Measurements from ENCODE around the gene POC5. TPM values are rescaled to one million over a fixed set of nuclear protein-coding genes. Genes with fewer than 3 reads are reported as not detected.

Gene POC5
- total RNA-seq, 1 donor: 10.9 TPM

- Histone ChIP-seq H3K4me1 (ENCODE audit: insufficient read depth, low read length) (peaks cover 7% of the 10 kb centered on the region), H3K9me3 (ENCODE audit: low read depth, low read length) (no peaks in the 10 kb centered on the region), H3K4me3 (ENCODE audit: insufficient read depth, low read length) (no peak overlapping the region), H3K79me2 (ENCODE audit: insufficient read depth, low read length) (no peaks in the 10 kb centered on the region), H4K20me1 (ENCODE audit: insufficient read depth, low read length) (no peaks in the 10 kb centered on the region), H3K36me3 (ENCODE audit: insufficient read depth, low read length) (no peaks in the 10 kb centered on the region), H3K27ac (ENCODE audit: low read depth, low read length) (no peak overlapping the region), H3K4me2 (ENCODE audit: insufficient read depth, low read length) (no peak overlapping the region), H2AFZ (ENCODE audit: low read length) (no peak overlapping the region), H3K27me3 (ENCODE audit: insufficient read depth, low read length) (no peaks in the 10 kb centered on the region)
- TF ChIP-seq, protein P1, sequence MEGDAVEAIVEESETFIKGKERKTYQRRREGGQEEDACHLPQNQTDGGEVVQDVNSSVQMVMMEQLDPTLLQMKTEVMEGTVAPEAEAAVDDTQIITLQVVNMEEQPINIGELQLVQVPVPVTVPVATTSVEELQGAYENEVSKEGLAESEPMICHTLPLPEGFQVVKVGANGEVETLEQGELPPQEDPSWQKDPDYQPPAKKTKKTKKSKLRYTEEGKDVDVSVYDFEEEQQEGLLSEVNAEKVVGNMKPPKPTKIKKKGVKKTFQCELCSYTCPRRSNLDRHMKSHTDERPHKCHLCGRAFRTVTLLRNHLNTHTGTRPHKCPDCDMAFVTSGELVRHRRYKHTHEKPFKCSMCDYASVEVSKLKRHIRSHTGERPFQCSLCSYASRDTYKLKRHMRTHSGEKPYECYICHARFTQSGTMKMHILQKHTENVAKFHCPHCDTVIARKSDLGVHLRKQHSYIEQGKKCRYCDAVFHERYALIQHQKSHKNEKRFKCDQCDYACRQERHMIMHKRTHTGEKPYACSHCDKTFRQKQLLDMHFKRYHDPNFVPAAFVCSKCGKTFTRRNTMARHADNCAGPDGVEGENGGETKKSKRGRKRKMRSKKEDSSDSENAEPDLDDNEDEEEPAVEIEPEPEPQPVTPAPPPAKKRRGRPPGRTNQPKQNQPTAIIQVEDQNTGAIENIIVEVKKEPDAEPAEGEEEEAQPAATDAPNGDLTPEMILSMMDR (IDR thresholded peaks at IDR 0.05; ENCODE audit: extremely low read depth, low read depth, low read length): no peak
- DNase-seq (ENCODE audit: insufficient read length, low spot score, missing footprints): no peak
Observed at GRCh38 chr5:75672616-75673015, 44.6 kb downstream of the POC5 start.

GRCh38 chr5:75671506-75671905, 45.7 kb downstream of the POC5 start:
- Histone ChIP-seq H3K36me3 (ENCODE audit: insufficient read depth, low read length) (no peaks in the 10 kb centered on the region), H3K27ac (ENCODE audit: low read depth, low read length) (no peak overlapping the region), H4K20me1 (ENCODE audit: insufficient read depth, low read length) (no peaks in the 10 kb centered on the region), H3K4me1 (ENCODE audit: insufficient read depth, low read length) (peaks cover 7% of the 10 kb centered on the region), H3K9me3 (ENCODE audit: low read depth, low read length) (no peaks in the 10 kb centered on the region), H2AFZ (ENCODE audit: low read length) (no peak overlapping the region), H3K4me3 (ENCODE audit: insufficient read depth, low read length) (no peak overlapping the region), H3K4me2 (ENCODE audit: insufficient read depth, low read length) (no peak overlapping the region), H3K79me2 (ENCODE audit: insufficient read depth, low read length) (no peaks in the 10 kb centered on the region), H3K27me3 (ENCODE audit: insufficient read depth, low read length) (no peaks in the 10 kb centered on the region)
- TF ChIP-seq, protein P1 (IDR thresholded peaks at IDR 0.05; ENCODE audit: extremely low read depth, low read depth, low read length): no peak
- no peak for DNase-seq (ENCODE audit: insufficient read length, low spot score, missing footprints)

DNA sequence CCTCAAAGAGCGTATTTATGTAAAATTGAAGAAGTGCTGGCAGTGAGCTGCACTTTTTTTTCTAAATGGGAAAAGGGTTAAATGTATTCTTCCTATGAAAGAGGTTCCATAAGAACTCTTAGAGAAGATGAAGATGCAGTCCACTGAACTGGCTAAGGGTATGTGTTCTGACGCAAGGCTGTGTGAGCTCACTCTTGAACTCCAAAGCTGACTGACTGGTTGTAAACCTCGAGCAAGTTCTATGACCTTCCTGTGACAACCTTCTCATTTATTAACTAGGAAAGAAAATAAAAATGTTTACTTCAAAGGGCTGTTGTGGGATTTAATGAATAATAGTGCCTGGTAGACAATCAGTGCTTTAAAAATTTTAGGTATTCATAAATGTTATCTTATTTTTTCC, 46.7 kb downstream of the POC5 start:
- Histone ChIP-seq H3K27me3 (ENCODE audit: insufficient read depth, low read length) (no peaks in the 10 kb centered on the region), H4K20me1 (ENCODE audit: insufficient read depth, low read length) (no peaks in the 10 kb centered on the region), H2AFZ (ENCODE audit: low read length) (no peak overlapping the region), H3K9me3 (ENCODE audit: low read depth, low read length) (no peaks in the 10 kb centered on the region), H3K36me3 (ENCODE audit: insufficient read depth, low read length) (no peaks in the 10 kb centered on the region), H3K4me2 (ENCODE audit: insufficient read depth, low read length) (no peak overlapping the region), H3K4me3 (ENCODE audit: insufficient read depth, low read length) (no peak overlapping the region), H3K27ac (ENCODE audit: low read depth, low read length) (no peak overlapping the region), H3K79me2 (ENCODE audit: insufficient read depth, low read length) (no peaks in the 10 kb centered on the region), H3K4me1 (ENCODE audit: insufficient read depth, low read length) (peaks cover 7% of the 10 kb centered on the region)
- no peak for DNase-seq (ENCODE audit: insufficient read length, low spot score, missing footprints)
- TF ChIP-seq, protein P1 (IDR thresholded peaks at IDR 0.05; ENCODE audit: extremely low read depth, low read depth, low read length): no peak

DNA sequence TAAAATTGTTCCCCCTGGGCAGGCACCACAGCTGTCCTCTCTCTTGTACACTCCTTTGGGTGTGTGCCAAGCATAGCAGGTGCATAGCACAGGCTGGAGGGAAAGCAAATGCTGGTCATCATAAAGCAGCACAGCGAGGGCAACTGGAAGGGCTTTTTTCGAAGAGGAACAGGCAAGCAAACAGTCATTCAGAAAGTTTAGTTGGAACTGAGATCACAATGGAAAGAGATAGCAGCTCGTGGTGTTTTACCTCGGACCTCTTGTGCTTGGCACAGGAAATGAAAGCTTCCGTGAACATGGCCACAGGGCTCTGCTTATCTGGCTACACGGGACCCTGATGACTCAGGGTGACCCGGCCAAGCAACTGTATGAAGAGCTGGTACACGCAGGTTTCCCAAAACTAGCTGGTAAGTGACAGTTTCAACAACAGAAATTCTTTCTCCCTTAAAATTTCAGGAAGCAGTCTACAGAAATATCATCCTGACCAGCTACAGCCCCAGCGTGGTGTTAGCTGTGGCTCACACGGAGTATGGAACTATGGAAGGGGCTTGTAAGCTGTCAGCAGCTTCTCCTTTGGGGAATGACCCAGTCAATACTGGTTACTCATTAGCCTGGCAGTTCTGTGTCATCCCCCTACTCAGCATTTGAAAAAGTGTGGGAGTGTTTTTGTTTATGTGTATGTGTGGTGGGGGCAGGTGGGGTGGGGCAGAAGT, 48.1 kb downstream of the POC5 start:
- TF ChIP-seq, protein P1 (IDR thresholded peaks at IDR 0.05; ENCODE audit: extremely low read depth, low read depth, low read length): no peak
- Histone ChIP-seq H3K27me3 (ENCODE audit: insufficient read depth, low read length) (no peaks in the 10 kb centered on the region), H3K4me1 (ENCODE audit: insufficient read depth, low read length) (peaks cover 7% of the 10 kb centered on the region), H3K4me3 (ENCODE audit: insufficient read depth, low read length) (peak overlapping the region; percentile 8), H3K36me3 (ENCODE audit: insufficient read depth, low read length) (no peaks in the 10 kb centered on the region), H3K79me2 (ENCODE audit: insufficient read depth, low read length) (no peaks in the 10 kb centered on the region), H3K4me2 (ENCODE audit: insufficient read depth, low read length) (peak overlapping the region; percentile 49), H3K9me3 (ENCODE audit: low read depth, low read length) (no peaks in the 10 kb centered on the region), H4K20me1 (ENCODE audit: insufficient read depth, low read length) (no peaks in the 10 kb centered on the region), H3K27ac (ENCODE audit: low read depth, low read length) (no peak overlapping the region), H2AFZ (ENCODE audit: low read length) (no peak overlapping the region)
- no peak for DNase-seq (ENCODE audit: insufficient read length, low spot score, missing footprints)

Measured in osteoblast (primary cell).